Heart right ventricle (tissue), 16 donors: ENCODE results near the gene TMPRSS3. TPM values are rescaled to one million over a fixed set of nuclear protein-coding genes. Genes with fewer than 3 reads are reported as not detected.

Experiments
- ATAC-seq, 8 donors: fragments of 200-7000 bp; cut with Tn5 transposase; one replicate each; pipeline ENCODE4 v1.9.1; 2020; ENCODE audit warnings: mild to moderate bottlenecking in 8 of 8, moderate library complexity in 8 of 8, moderate number of reproducible peaks in 1 of 8
- DNase-seq, 2 donors: peaks; one replicate each; pipeline ENCODE4 v3.0.0-alpha.2; 2020
- H3K27ac ChIP-seq, 10 donors: fragments of 200-600 bp; sonication (generic) in 2 of 10; one replicate each; pipeline versions ENCODE4 v1.5.0 to v1.8.0; 2020 to 2022; ENCODE audit warnings: mild to moderate bottlenecking in 3 of 10
- H3K27me3 ChIP-seq, 7 donors: fragments of 200-600 bp; one replicate each; pipeline ENCODE4 v1.8.0; 2021 to 2022; ENCODE audit warnings: mild to moderate bottlenecking in 2 of 7
- H3K36me3 ChIP-seq, 9 donors: fragments of 200-600 bp; sonication (generic) in 1 of 9; one replicate each; pipeline versions ENCODE4 v1.5.0 to v1.8.0; 2020 to 2022; ENCODE audit warnings: mild to moderate bottlenecking in 2 of 9
- H3K4me1 ChIP-seq, 9 donors: fragments of 200-600 bp; sonication (generic) in 1 of 9; one replicate each; pipeline versions ENCODE4 v1.5.0 to v1.8.0; 2020 to 2022; ENCODE audit warnings: mild to moderate bottlenecking in 4 of 9
- H3K4me3 ChIP-seq, 10 donors: fragments of 200-600 bp; sonication (generic) in 2 of 10; one replicate each; pipeline versions ENCODE4 v1.5.0 to v1.8.0; 2020 to 2022; ENCODE audit warnings: mild to moderate bottlenecking in 7 of 10, moderate library complexity in 2 of 10
- H3K9me3 ChIP-seq, 11 donors: fragments of 200-600 bp in 10 of 11; sonication (generic) in 2 of 11; one replicate each; pipeline versions ENCODE4 v1.5.0 to v1.8.0; 2013 to 2022; ENCODE audit warnings: mild to moderate bottlenecking in 2 of 11, control low read depth in 1 of 11, moderate library complexity in 1 of 11
- CTCF ChIP-seq, 9 donors: fragments of 200-600 bp; sonication (generic) in 2 of 9; IDR thresholded peaks; one replicate each; pipeline versions ENCODE4 v1.5.0 to v1.8.0; 2021 to 2022; ENCODE audit warnings: antibody characterized with exemption in 9 of 9, mild to moderate bottlenecking in 5 of 9, moderate library complexity in 1 of 9
- WGBS, 2 donors: extraction: QIAGEN DNeasy Blood & Tissue Kit; methylation state at CpG; one replicate each; pipeline ENCODE4 v1.1.7; 2013; ENCODE audit warnings: inconsistent platforms in 1 of 2; 5-methylcytosine and 5-hydroxymethylcytosine counted together
- intact Hi-C, 10 donors: fragments of 100-400 bp; cut with DNase I; formaldehyde crosslinking; loops; one replicate each; pipeline versions ENCODE4 v1.11.1 to v1.14.2; 2022
- polyA plus RNA-seq, 2 donors: library from polyadenylated mRNA; stranded (reverse); fragments of 200-250 nt; gene quantifications; one replicate each; pipeline ENCODE4 v1.2.3, GENCODE V29; 2013
- total RNA-seq, 10 donors: library from RNA; stranded (reverse); fragmentation: NEBNext Ultra II Directional in 3 of 10; extraction: Animal tissue kit (Norgen Biotek cat#: 25700) in 3 of 10; gene quantifications; one replicate each; pipeline versions ENCODE4 v1.2.1 to v1.2.4, GENCODE V29; 2021 to 2023
- donor health status: Arrhythmogenic right ventricular cardiomyopathy.
- donor health status: ischemic (EF 13 %, LVEDD 7.1; RV severe dilation, severe dysfunction).
- donor health status: healthy with polysubstance abuse.
- donor health status: DM: no; HTN: yes; CAD: no.
- donor health status: DM: no; HTN: no; CAD: no.
- donor health status: ischemic (EF 25% LVEDD 6.9; RV normal size, moderate dysfunction).
- donor health status: ischemic (EF 25% LVEDD 5.7; RV mildly dilated, moderate dysfunction).
- donor health status: healthy.
- donor health status: DM: yes; HTN: yes; CAD: no.
- donor health status: Ischemic cardiomyopathy.
- donor health status: ischemic (EF 35%, LVEDD 5.7; RV mildly dilated, moderate dysfunction).
- donor health status: nonischemic (EF 11% LVEDD 7.7; RV severe dilation, severe dysfunction).
- donor health status: DM: yes; HTN: yes; CAD: no.
- donor health status: PGD.
- donor health status: ischemic (EF 29% LVEDD 5.4; RV normal size, mild dysfunction).
- donor health status: nonischemic (EF 23%, LVEDD 6.1; RV moderate dilation, normal function).

The TMPRSS3 gene
- total and polyA plus RNA-seq, 12 donors, result 0.01 to 1.0 (median 0.42) TPM; not detected in 9

DNA sequence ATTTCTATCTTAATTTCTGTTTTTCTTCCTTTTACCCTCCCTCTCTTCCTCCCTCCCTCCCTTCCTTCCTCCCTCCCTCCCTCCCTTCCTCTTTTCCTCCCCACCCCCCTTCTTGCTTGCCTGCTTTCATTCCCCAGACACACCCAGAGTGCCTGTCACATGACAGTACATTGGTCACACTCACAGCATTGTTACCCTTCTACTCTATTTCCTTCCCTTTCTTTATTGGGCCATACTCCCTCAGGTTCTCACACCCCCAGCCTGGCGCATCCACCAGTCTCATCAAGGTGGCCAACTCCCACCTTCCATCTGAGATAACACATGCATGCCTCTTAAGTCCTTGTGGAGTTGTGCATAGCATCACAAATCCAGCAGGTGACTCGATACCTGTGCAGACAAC, 10.9 kb downstream of the TMPRSS3 start:
- intact Hi-C loops, result no loop called here
- H3K4me1 ChIP-seq, result peaks cover 0 to 7% (median 0%) of the 10 kb centered on the region in 9 donors
- peaks cover 0 to 21% (median under 1%) of the 10 kb centered on the region in 7 donors for H3K27me3 ChIP-seq

GRCh38 chr21:42384156-42384945, 11.5 kb downstream of the TMPRSS3 start:
- no peaks in the 10 kb centered on the region for H3K36me3 ChIP-seq
- peaks cover 0 to 24% (median 3%) of the 10 kb centered on the region in 7 donors for H3K27me3 ChIP-seq
- no peak overlapping the region for H3K4me3 ChIP-seq
- no peak for DNase-seq
- 75 to 79% methylated on average over 8 of the region's 8 CpGs for WGBS, 2 donors
- no peak overlapping the region for H3K27ac ChIP-seq
- H3K4me1 ChIP-seq, result peaks cover 0 to 6% (median 0%) of the 10 kb centered on the region in 9 donors
- no peak for ATAC-seq
- intact Hi-C loops, result no loop called here
- H3K9me3 ChIP-seq, result peaks cover 0 to 18% (median 0%) of the 10 kb centered on the region in 11 donors
- no peak for TF ChIP-seq CTCF (IDR thresholded peaks at IDR 0.05)

More for the DNA sequence above, 10.9 kb downstream of the TMPRSS3 start:
- Histone ChIP-seq H3K9me3 (peaks cover 0 to 18% (median 0%) of the 10 kb centered on the region in 11 donors), H3K4me3 (no peak overlapping the region), H3K27ac (no peak overlapping the region), H3K36me3 (no peaks in the 10 kb centered on the region)
- WGBS, 2 donors, result 78 to 82% methylated on average over 2 of the region's 2 CpGs
- DNase-seq, result no peak
- no peak for ATAC-seq
- no peak for TF ChIP-seq CTCF (IDR thresholded peaks at IDR 0.05)

GRCh38 chr21:42383331-42383730, 12.5 kb downstream of the TMPRSS3 start:
- no peak for TF ChIP-seq CTCF (IDR thresholded peaks at IDR 0.05)
- Histone ChIP-seq H3K4me1 (no peaks in the 10 kb centered on the region), H3K4me3 (no peak overlapping the region), H3K27me3 (peaks cover 0 to 25% (median under 1%) of the 10 kb centered on the region in 7 donors), H3K9me3 (peaks cover 0 to 18% (median 0%) of the 10 kb centered on the region in 11 donors), H3K27ac (no peak overlapping the region), H3K36me3 (no peaks in the 10 kb centered on the region)
- ATAC-seq (no peak), DNase-seq (no peak)
- intact Hi-C loops, result no loop called here
- WGBS, 2 donors, result 81 to 85% methylated on average over 6 of the region's 6 CpGs

DNA sequence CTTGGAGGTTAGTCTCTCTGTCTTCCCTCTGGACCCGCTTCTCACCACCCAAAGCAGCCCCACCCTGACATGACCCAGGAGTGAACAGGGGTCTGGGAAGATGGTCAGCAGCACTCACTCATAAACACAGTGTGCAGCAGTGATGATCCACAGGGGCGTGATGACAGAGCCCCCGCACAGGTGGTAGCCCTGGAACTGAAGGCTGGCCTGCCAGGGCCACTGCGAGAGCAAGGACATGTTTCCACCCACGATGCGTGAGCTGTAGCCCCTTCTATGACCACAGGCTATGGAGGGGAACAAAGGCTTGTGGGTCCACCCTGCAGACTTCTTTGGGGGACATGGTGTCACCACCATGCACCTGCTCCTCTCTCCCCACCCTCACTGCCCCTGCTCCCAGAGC, 12.9 kb downstream of the TMPRSS3 start:
- WGBS, 2 donors, result 91 to 95% methylated on average over 6 of the region's 6 CpGs
- intact Hi-C loops, result no loop called here
- H3K9me3 ChIP-seq, result peaks cover 0 to 18% (median 0%) of the 10 kb centered on the region in 11 donors
- no peak overlapping the region for H3K4me3 ChIP-seq
- no peaks in the 10 kb centered on the region for H3K36me3 ChIP-seq
- H3K4me1 ChIP-seq, result no peaks in the 10 kb centered on the region
- ATAC-seq (no peak), DNase-seq (no peak)
- TF ChIP-seq CTCF (IDR thresholded peaks at IDR 0.05), result no peak
- no peak overlapping the region for H3K27ac ChIP-seq
- H3K27me3 ChIP-seq, result peaks cover 0 to 25% (median 3%) of the 10 kb centered on the region in 7 donors
